HFF-Myc (cell line): ENCODE data around the gene TMEM14C.

ENCODE experiments used
- DNase-seq: peaks from one replicate; pipeline ENCODE4 v3.0.0-alpha.2; 2011; ENCODE audit warnings: low read depth; ENCODE audit errors: extremely low read depth
- H3K4me3 ChIP-seq: replicated peaks from 2 replicates; pipeline ENCODE4 v1.5.1; 2011; ENCODE audit warnings: low read depth, mild to moderate bottlenecking, control low read depth, low read length
- TF ChIP-seq, protein P1 (sequence below): IDR thresholded peaks from 2 replicates; pipeline ENCODE4 v1.5.1; 2012; ENCODE audit warnings: mild to moderate bottlenecking, low read depth, low read length, control low read depth; ENCODE audit errors: missing control alignments

The TMEM14C gene

DNA sequence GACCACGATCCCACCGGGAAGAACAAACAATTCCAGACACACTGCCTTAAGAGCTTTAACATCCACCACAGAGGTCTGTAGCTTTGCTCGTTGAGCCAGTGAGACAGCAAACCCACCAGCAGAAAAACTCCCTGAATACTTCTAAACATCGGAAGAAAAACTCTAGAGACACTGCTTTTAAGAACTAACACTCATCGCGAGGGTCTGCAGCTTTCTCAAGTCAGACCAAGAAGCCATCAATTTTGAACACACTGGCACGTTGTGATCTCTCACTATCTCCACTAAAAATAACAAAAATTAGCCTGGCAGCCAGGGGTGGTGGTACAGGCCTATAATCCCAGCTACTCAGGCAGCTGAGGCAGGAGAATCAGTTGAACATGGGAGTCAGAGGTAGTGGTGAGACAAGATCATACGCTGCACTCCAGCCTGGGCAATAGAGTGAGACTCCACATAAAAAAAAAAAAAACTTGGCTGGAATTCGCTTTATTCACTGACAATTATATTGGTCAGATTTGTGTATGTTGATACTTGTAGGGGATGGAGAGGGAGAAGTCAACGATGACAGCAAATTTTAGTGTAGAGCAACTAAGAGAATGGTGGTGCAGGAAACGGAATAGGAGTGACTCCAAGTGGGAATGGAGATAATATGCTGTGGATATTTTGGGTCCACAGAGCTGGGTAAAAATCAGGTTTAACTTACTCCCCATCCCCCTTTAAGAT lies 860 bp upstream of the TMEM14C start:
- peak overlapping the region; percentile 66 for H3K4me3 ChIP-seq
- TF ChIP-seq, protein P1, sequence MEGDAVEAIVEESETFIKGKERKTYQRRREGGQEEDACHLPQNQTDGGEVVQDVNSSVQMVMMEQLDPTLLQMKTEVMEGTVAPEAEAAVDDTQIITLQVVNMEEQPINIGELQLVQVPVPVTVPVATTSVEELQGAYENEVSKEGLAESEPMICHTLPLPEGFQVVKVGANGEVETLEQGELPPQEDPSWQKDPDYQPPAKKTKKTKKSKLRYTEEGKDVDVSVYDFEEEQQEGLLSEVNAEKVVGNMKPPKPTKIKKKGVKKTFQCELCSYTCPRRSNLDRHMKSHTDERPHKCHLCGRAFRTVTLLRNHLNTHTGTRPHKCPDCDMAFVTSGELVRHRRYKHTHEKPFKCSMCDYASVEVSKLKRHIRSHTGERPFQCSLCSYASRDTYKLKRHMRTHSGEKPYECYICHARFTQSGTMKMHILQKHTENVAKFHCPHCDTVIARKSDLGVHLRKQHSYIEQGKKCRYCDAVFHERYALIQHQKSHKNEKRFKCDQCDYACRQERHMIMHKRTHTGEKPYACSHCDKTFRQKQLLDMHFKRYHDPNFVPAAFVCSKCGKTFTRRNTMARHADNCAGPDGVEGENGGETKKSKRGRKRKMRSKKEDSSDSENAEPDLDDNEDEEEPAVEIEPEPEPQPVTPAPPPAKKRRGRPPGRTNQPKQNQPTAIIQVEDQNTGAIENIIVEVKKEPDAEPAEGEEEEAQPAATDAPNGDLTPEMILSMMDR = no peak

DNA sequence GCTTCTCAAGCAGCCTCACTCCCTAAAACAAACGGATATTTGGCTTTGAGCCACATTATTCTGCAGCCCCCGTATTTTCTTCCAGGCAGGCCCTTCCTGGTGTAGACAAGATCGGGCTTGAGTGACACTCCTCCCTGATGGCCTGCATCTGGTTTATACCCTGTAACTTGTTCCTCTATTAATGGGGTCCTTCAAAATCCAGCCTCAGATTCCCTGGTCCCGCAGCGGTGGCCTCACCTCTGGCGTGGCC lies 375 bp upstream of the TMEM14C start:
- TF ChIP-seq, protein P1 = no peak
- DNase-seq = no peak
- peak overlapping the region; percentile 66 for H3K4me3 ChIP-seq

More for the DNA sequence above, 860 bp upstream of the TMEM14C start:
- DNase-seq = no peak

DNA sequence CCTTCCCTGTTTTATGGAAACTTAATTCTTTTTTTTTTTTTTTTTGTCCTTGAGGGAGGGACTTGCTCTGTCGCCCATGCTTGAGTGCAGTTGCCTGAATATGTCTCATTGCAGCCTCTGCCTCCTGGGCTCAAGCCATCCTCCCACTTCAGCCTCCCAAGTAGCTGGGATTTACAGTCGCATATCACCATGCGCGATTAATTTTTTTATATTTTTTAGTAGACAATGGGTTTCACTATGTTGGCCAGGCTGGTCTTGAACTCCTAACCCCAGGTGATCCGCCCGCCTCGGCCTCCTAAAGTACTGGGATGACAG lies 654 bp downstream of the TMEM14C start:
- DNase-seq = no peak
- TF ChIP-seq, protein P1 = no peak

DNA sequence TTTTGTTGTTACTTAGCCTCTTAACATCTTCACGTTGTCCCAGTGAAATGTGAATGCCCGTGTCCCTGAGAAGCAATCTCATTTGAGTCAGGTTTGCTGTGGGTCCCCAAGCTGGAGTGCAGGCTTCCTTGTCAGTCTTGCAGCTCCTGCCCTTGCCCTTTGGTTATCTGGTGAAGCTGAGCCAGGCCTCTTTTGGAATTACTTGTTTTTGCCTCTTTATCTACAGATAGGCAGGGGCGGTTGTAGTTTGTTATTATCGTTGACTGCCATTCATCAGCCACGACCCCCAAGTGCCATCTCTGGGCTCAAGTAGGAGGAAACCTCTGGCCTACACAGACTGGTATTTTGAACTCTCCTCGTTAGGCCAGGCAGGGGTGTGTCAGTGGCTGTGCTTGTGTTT lies 2.2 kb downstream of the TMEM14C start:
- TF ChIP-seq, protein P1 = no peak
- no peak overlapping the region for H3K4me3 ChIP-seq
- DNase-seq = no peak

More for the DNA sequence above, 654 bp downstream of the TMEM14C start:
- peak overlapping the region; percentile 66 for H3K4me3 ChIP-seq

DNA sequence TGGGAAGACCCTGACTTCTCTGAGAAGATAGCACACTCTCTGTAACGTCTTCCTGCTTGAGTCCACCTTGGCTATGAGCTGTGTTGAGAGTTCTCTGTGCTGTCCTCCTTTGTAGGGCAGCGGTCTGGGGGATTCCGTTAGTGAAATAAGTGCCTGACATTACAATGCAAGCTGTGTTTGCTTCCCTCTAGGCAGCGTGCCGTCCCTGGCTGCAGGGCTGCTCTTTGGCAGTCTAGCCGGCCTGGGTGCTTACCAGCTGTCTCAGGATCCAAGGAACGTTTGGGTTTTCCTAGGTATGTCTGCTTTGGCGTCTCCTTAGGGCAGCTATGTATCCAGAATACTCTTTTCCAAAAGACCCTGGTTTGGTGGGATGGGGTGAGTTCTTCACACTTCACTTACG lies 2.8 kb downstream of the TMEM14C start:
- no peak for DNase-seq
- no peak overlapping the region for H3K4me3 ChIP-seq
- TF ChIP-seq, protein P1 = no peak

DNA sequence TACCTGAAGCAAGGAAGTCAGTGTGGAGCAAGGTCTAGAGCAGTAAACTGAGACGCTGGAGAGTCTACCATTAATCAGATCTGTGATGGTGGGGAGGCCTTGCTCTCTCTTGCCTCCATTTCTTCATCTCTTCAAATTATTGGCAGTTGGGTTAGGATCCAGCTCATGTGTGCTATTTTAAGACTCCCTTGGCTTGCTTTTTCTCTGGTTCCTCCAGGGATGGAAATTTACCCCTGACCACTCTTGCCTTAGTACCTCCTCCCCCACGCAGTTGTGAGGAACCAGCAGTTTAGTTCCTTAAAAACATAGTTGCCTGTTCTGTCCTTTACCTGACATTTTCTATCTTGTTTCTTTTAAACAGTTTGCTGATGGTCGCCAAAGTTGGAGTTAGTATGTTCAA lies 7.4 kb downstream of the TMEM14C start:
- H3K4me3 ChIP-seq = no peak overlapping the region
- TF ChIP-seq, protein P1 = no peak
- DNase-seq = no peak

DNA sequence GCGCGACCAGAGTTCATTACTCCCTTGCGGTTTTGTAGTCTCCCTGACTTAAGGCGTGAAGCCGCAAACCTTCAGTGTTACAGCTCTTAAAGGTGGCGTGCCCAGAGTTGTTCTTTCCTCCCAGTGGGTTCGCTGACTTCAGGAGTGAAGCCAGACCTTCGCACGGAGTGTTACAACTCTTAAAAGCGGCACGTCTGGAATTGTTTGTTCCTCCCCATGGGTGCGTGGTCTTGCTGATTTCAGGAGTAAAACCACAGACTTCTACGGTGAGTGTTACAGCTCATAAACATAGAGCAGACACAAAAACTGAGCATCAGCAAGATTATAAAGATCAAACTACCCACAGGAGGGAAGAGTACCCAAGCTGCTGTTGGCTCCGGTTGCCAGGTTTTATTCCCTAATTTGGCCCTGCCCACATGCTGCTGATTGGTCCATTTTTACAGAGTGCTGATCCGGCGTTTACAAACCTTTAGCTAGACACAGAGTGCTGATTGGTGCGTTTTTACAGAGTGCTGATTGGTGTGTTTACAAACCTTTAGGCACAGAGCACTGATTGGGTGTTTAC lies 10.4 kb downstream of the TMEM14C start:
- no peak for DNase-seq
- no peak overlapping the region for H3K4me3 ChIP-seq
- TF ChIP-seq, protein P1 = no peak
